HG03025 (cell line): ENCODE results near the gene SNPH.

Experiments
- ATAC-seq: cut with Tn5 transposase; IDR thresholded peaks from one replicate; pipeline ENCODE4 v1.9.1; 2021; ENCODE audit warnings: mild to moderate bottlenecking, moderate library complexity; ENCODE audit not compliant: unreplicated experiment, low FRiP score

SNPH gene

GRCh38 chr20:1321654-1321939 is 55.5 kb downstream of the SNPH start:
- no peak for ATAC-seq

GRCh38 chr20:1322511-1323245 is 56.6 kb downstream of the SNPH start:
- no peak for ATAC-seq

- ATAC-seq, result no peak
Measured at GRCh38 chr20:1323256-1323655, 57.2 kb downstream of the SNPH start.

GRCh38 chr20:1323830-1324597 is 57.9 kb downstream of the SNPH start:
- no peak for ATAC-seq

GRCh38 chr20:1324598-1325172 is 58.6 kb downstream of the SNPH start:
- no peak for ATAC-seq

- peak; percentile 85 for ATAC-seq
Measured at GRCh38 chr20:1325173-1326030, 59.3 kb downstream of the SNPH start.

- no peak for ATAC-seq
Measured at GRCh38 chr20:1326031-1326930, 60.2 kb downstream of the SNPH start.

- no peak for ATAC-seq
Measured at GRCh38 chr20:1327241-1327653, 61.2 kb downstream of the SNPH start.

GRCh38 chr20:1327827-1328679 is 62.0 kb downstream of the SNPH start:
- no peak for ATAC-seq

- ATAC-seq, result no peak
Measured at GRCh38 chr20:1328680-1329330, 62.7 kb downstream of the SNPH start, which contains the start of gene SDCBP2. Gene SDCBP2, minus strand, starts transcription at chr20:1329139. Its CDS starts 8,723 bp downstream, at chr20:1320416.

- no peak for ATAC-seq
Measured at GRCh38 chr20:1330075-1330830, 64.2 kb downstream of the SNPH start.

GRCh38 chr20:1331101-1331500 is 65.0 kb downstream of the SNPH start:
- no peak for ATAC-seq

GRCh38 chr20:1331801-1332453 is 65.8 kb downstream of the SNPH start:
- no peak for ATAC-seq

GRCh38 chr20:1332749-1333300 is 66.7 kb downstream of the SNPH start:
- no peak for ATAC-seq

GRCh38 chr20:1333462-1334369 is 67.6 kb downstream of the SNPH start:
- ATAC-seq, result no peak

- no peak for ATAC-seq
Measured at GRCh38 chr20:1334370-1334731, 68.3 kb downstream of the SNPH start.
